Endothelial cell of umbilical vein (primary cell): ENCODE results near the gene ORM2. TPM values are rescaled to one million over a fixed set of nuclear protein-coding genes. Genes with fewer than 3 reads are reported as not detected.

ENCODE experiments used
- BruUV-seq: library from RNA; stranded (reverse); fragments of 400-500 nt; replicated peaks from 2 replicates; lab custom pipeline; 2021; lab: Mats Ljungman, UMichigan
- CTCF ChIA-PET: fragments of 300-600, 350-600 bp; sonication (Branson Sonifier 250); formaldehyde crosslinking; loops from one replicate; lab custom pipeline; 2021; ENCODE audit warnings: antibody characterized with exemption, inconsistent platforms; lab: Charles Lee
- POLR2A ChIA-PET: fragments of 300-600, 350-600 bp; sonication (Branson Sonifier 250); formaldehyde crosslinking; loops from one replicate; lab custom pipeline; 2021; ENCODE audit warnings: antibody characterized with exemption, inconsistent platforms; lab: Charles Lee
- DNase-seq: peaks from one replicate; pipeline ENCODE4 v3.0.0-alpha.2; 2011; ENCODE audit warnings: low read depth, low spot score
- FAIRE-seq: peaks from 2 replicates; lab custom pipeline; 2011; peaks lifted over from hg19 to GRCh38; lab: Jason Lieb, UNC
- H2AFZ ChIP-seq: 2 replicates; pipeline ENCODE4 v1.6.0; 2012; ENCODE audit warnings: low read depth, low read length, control low read depth, inconsistent platforms
- H3K27ac ChIP-seq: 2 replicates; pipeline ENCODE4 v1.5.1; 2011; ENCODE audit warnings: low read depth, mild to moderate bottlenecking, control low read depth, low read length, moderate library complexity; ENCODE audit not compliant: insufficient read depth
- H3K27me3 ChIP-seq, 2 experiments: 2 replicates each; pipeline versions ENCODE4 v1.6.0 to v1.6.1; 2011; ENCODE audit warnings: low read length in 2 of 2, mixed read lengths in 1 of 2; ENCODE audit not compliant: control insufficient read depth in 2 of 2, insufficient read depth in 2 of 2
- H3K36me3 ChIP-seq, 2 experiments: 2 replicates in 1 of 2; 3 replicates in 1 of 2; pipeline ENCODE4 v1.5.1; 2011; ENCODE audit warnings: low read length in 2 of 2, mild to moderate bottlenecking in 1 of 2, moderate library complexity in 1 of 2; ENCODE audit not compliant: control insufficient read depth in 2 of 2, insufficient read depth in 2 of 2; ENCODE audit errors: extremely low read depth in 1 of 2
- H3K4me1 ChIP-seq: 3 replicates; pipeline ENCODE4 v1.5.1; 2011; ENCODE audit warnings: mild to moderate bottlenecking, low read length; ENCODE audit not compliant: control insufficient read depth, insufficient read depth; ENCODE audit errors: extremely low read depth
- H3K4me2 ChIP-seq: 2 replicates; pipeline ENCODE4 v1.6.1; 2011; ENCODE audit warnings: low read length, control low read depth, mixed read lengths; ENCODE audit not compliant: insufficient read depth
- H3K4me3 ChIP-seq, 3 experiments: fragments of 200-600 bp in 1 of 3; sonication (generic), shearing (Covaris generic) in 1 of 3; replicated peaks in 1 of 3; 2 replicates each; pipeline ENCODE4 v1.5.1; 2011 to 2016; ENCODE audit warnings: control low read depth in 3 of 3, low read length in 3 of 3, mild to moderate bottlenecking in 2 of 3, inconsistent platforms in 1 of 3, low read depth in 1 of 3, moderate library complexity in 1 of 3; ENCODE audit not compliant: insufficient read depth in 1 of 3
- H3K79me2 ChIP-seq: 2 replicates; pipeline ENCODE4 v1.6.0; 2012; ENCODE audit warnings: low read length, inconsistent platforms; ENCODE audit not compliant: control insufficient read depth, insufficient read depth
- H3K9ac ChIP-seq: replicated peaks from 2 replicates; pipeline ENCODE3; 2011; ENCODE audit warnings: low read length, control low read depth; ENCODE audit not compliant: insufficient read depth; ENCODE audit errors: extremely low read depth
- H3K9me1 ChIP-seq: replicated peaks from 3 replicates; pipeline ENCODE4 v1.6.0; 2011; ENCODE audit warnings: mild to moderate bottlenecking, low read length; ENCODE audit not compliant: control insufficient read depth, insufficient read depth; ENCODE audit errors: extremely low read depth
- H3K9me3 ChIP-seq: replicated peaks from 2 replicates; pipeline ENCODE4 v1.5.1; 2012; ENCODE audit warnings: low read length, inconsistent platforms; ENCODE audit not compliant: control insufficient read depth, insufficient read depth
- H4K20me1 ChIP-seq: replicated peaks from 2 replicates; pipeline ENCODE3; 2011; ENCODE audit warnings: mild to moderate bottlenecking, low read length; ENCODE audit not compliant: control insufficient read depth, insufficient read depth; ENCODE audit errors: extremely low read depth
- CTCF ChIP-seq, 2 donors: IDR thresholded peaks; 1 replicate in 1 of 2; 2 replicates in 1 of 2; pipeline ENCODE4 v1.5.1; 2011; ENCODE audit warnings: low read length in 2 of 2, mild to moderate bottlenecking in 2 of 2, moderate library complexity in 2 of 2, control low read depth in 1 of 2, inconsistent platforms in 1 of 2, low read depth in 1 of 2; ENCODE audit not compliant: insufficient read depth in 1 of 2; ENCODE audit errors: extremely low read depth in 1 of 2
- EZH2 ChIP-seq: IDR thresholded peaks from 2 replicates; pipeline ENCODE4 v1.6.1; 2012; ENCODE audit warnings: borderline replicate concordance, low read depth, mild to moderate bottlenecking, moderate library complexity, low read length, inconsistent platforms; ENCODE audit not compliant: severe bottlenecking
- FOS ChIP-seq: IDR thresholded peaks from 2 replicates; pipeline ENCODE4 v1.6.1; 2011; ENCODE audit warnings: mild to moderate bottlenecking, low read length, moderate library complexity, borderline replicate concordance; ENCODE audit not compliant: insufficient read depth
- GATA2 ChIP-seq: IDR thresholded peaks from 2 replicates; pipeline ENCODE4 v1.7.0; 2011; ENCODE audit warnings: low read depth, mild to moderate bottlenecking, moderate library complexity, mixed read lengths, low read length; ENCODE audit not compliant: insufficient read length, insufficient read depth
- JUN ChIP-seq: IDR thresholded peaks from 2 replicates; pipeline ENCODE4 v1.6.1; 2011; ENCODE audit warnings: borderline replicate concordance, low read depth; ENCODE audit not compliant: insufficient read length, insufficient read depth
- MAX ChIP-seq: IDR thresholded peaks from 2 replicates; pipeline ENCODE4 v1.6.1; 2011; ENCODE audit not compliant: insufficient read depth, insufficient read length
- MYC ChIP-seq: IDR thresholded peaks from one replicate; pipeline ENCODE4 v1.6.1; 2011; ENCODE audit warnings: mild to moderate bottlenecking, low read depth, low read length
- POLR2A ChIP-seq: IDR thresholded peaks from 2 replicates; pipeline ENCODE4 v1.6.1; 2012; ENCODE audit warnings: low read depth, mild to moderate bottlenecking, control low read depth, low read length
- POLR2AphosphoS5 ChIP-seq: IDR thresholded peaks from 2 replicates; pipeline ENCODE4 v1.6.1; 2012; ENCODE audit warnings: low read depth, mild to moderate bottlenecking, control low read depth, low read length, moderate library complexity; ENCODE audit not compliant: insufficient read depth
- dilution Hi-C: fragments of 300-500 bp; cut with MboI; formaldehyde crosslinking; loops from one replicate; pipeline ENCODE4 v1.15.0; 2019; ENCODE audit warnings: low sequenced_read_pairs; ENCODE audit not compliant: extremely low pct_ligation_motif_present
- intact Hi-C: fragments of 100-400 bp; cut with micrococcal nuclease; formaldehyde crosslinking; loops from one replicate; pipeline ENCODE4 v1.10.0; 2022
- polyA plus RNA-seq, 4 experiments: library from polyadenylated mRNA; depleted of rRNA in 3 of 4; stranded (reverse) in 3 of 4; unstranded in 1 of 4; fragments of >200 nt; gene quantifications; 2 replicates each; pipeline versions ENCODE4 v1.2.1 to v1.2.3, GENCODE V29; 2011 to 2012; ENCODE audit warnings: missing spikeins in 1 of 4
- total RNA-seq: library from RNA; stranded (reverse); gene quantifications from 2 replicates; pipeline ENCODE4 v1.2.3, GENCODE V29; 2021

Gene ORM2
- total and polyA plus RNA-seq, 2 donors (not counting 3 experiments of a cell fraction or from before 2014, with no cell fraction given) = not detected

- no peaks in the 10 kb centered on the region for H3K27me3 ChIP-seq
- TF ChIP-seq MAX = no peak
- no peak for TF ChIP-seq EZH2
- TF ChIP-seq POLR2A = no peak
- TF ChIP-seq JUN = no peak
- no peak for TF ChIP-seq MYC
- TF ChIP-seq CTCF (IDR thresholded peaks at IDR 0.05; ENCODE audit: extremely low read depth in 1 of 2, insufficient read depth in 1 of 2, low read depth in 1 of 2, low read length in 2 of 2) = no peak
- no peak for TF ChIP-seq POLR2AphosphoS5
- no peak for TF ChIP-seq GATA2
- TF ChIP-seq FOS = no peak
- DNase-seq = no peak
- H3K9me1 ChIP-seq = no peaks in the 10 kb centered on the region
- BruUV-seq = no TSS peak
- no peaks in the 10 kb centered on the region for H4K20me1 ChIP-seq
- no peaks in the 10 kb centered on the region for H3K79me2 ChIP-seq
- ChIA-PET POLR2A (no interaction called here), CTCF (interaction anchor here (1.0 kb wide), 1 partner anchor 65 kb away, joined by 3 read pairs; no protein-coding TSS in a partner anchor)
- no peak for FAIRE-seq
- H3K27ac ChIP-seq = no peak overlapping the region
- dilution Hi-C loops (no loop called here), intact Hi-C loops (no loop called here)
- H2AFZ ChIP-seq = no peak overlapping the region
- H3K4me3 ChIP-seq = no peak overlapping the region
- no peaks in the 10 kb centered on the region for H3K9me3 ChIP-seq
- H3K36me3 ChIP-seq = peaks cover 2 to 12% of the 10 kb centered on the region in 2 experiments
- no peak overlapping the region for H3K9ac ChIP-seq
- H3K4me2 ChIP-seq = no peak overlapping the region
- no peaks in the 10 kb centered on the region for H3K4me1 ChIP-seq
These were observed 25.7 kb upstream of the ORM2 start for GRCh38 chr9:114303977-114304376.
